ENCODE data around the gene MIAT.

MIAT gene

GRCh38 chr22:26670459-26670858, 13.1 kb downstream of the MIAT start:
- no peak for FAIRE-seq

DNA sequence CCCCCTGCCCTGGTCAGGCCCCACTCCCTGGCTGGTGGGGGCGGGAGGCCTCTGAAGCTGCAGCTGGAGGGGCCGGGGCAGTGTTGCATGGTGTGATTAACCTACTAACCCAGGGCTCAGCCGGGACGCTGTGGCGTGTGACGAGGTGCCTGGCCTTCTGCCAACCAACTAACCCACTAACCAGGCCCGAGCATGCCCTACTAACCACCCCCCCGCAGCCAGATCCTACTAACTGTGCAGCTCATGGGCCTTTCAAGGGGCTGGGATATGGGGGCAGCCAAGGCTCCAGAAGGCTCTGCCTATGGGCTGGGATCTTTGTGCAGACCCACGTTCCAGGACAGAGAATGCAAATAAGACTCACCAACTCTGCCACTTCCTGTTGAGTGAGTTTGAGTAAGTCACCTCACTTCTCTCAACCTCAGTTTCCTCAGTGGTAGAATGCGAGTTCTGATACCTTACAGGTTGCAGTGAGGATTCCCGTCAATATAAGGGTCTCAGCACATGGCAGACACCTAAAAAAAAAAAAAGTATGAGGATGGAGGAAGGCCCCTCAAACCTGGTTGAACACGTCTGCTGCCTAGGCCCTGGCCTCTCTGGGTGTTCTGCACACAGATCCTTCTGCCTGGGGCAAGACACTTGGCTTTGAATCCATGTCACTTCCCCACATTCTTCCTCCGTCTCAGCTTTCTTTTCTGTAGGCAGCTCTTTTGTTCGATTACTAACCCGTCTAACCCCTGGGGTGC, 14.1 kb downstream of the MIAT start:
- no peak for FAIRE-seq

GRCh38 chr22:26672060-26672471, 14.7 kb downstream of the MIAT start:
- FAIRE-seq: no peak

DNA sequence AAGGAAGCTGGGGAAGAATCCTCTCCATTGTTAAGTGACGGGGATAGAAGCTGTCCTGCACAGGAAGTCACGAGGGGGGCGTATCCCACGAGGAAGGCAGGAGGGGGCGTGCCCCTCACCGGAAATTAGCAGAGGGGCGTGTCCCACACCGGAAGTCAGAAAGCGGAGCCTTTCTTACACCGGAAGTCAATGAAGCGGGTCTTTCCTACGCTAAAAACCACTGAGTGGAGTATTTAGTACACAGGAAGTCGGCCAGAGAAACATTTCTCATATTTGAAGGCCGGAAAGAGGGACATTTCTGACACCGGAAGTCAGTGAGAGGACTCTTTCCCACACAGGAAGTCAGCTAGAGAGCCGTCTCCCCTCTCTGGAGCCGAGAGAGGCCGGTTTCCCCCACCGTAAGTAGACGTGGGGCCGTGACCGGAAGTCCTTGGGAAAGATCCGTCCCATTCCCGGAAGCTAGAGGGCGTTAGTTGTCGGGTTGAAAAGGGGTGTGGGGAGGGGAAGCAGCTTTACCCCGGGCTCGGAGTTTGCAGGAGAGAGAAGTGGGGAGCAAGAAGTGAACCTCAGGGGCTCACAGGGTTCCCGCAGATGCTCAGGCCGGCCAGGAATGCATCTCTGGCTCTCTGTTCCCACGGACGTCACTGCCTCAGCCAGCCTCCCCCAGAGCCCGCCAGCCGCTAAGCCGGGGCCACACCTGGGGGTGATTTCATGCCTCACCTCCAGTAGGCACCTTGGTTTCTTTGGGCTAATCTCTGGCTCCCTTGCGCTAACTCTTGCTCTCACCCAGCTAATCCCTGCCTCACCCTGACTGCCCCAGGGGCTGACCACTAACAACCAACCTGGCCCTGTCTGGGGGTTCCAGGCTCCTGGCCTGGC, 15.4 kb downstream of the MIAT start:
- peak; percentile 99 for FAIRE-seq

DNA sequence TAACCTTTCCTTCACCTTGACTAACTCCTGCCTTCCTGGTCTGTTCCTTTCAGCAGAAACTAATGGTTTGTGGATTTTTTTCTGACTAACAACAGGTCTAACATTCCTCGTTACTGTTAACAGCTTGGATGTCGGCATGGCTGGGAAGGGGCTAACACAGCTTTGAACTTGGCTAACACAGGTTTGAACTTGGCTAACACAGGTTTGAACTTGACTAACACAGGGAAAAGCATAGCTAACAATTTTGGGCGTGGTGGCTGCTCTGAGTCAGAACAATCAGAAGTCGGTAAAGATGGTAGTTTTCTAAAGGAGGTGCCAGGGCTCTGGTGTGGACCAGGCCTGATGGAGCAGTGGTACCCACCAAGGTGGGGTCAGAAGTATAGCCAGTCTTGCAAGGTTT, 16.1 kb downstream of the MIAT start:
- FAIRE-seq: no peak

- FAIRE-seq: no peak
Measured at GRCh38 chr22:26674211-26675190, 17.1 kb downstream of the MIAT start.

GRCh38 chr22:26675687-26676268, 18.4 kb downstream of the MIAT start:
- no peak for FAIRE-seq

GRCh38 chr22:26677217-26677616, 19.8 kb downstream of the MIAT start:
- FAIRE-seq: no peak

DNA sequence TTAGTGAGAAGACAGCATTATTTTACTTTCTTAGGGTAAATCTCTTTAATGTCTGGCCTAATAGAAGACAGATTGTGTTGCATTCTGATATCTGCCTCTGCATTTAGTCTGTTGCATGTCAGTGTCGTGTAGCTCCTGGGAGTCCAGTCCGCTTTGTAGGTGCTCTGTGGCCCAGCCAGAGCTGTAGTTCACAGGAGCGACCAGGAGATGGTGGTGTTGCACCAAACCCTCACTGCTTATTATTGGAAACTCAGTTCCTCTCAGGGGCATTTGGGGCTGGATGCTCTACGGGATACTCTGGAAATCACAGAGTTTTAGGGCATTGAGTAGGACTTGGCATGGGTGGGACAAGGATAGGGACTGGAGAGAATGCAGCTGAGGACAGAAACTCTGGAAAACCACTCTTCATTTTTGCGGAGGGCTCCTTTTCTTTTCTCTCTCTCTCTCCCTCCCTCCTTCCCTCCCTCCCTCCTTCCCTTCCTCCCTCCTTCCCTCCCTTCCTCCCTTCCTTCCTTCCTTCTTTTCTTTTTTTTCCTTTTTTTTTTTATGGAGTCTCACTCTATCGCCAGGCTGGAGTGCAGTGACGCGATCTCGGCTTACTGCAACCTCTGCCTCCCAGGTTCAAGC, 21.7 kb downstream of the MIAT start:
- FAIRE-seq: peak; percentile 71

DNA sequence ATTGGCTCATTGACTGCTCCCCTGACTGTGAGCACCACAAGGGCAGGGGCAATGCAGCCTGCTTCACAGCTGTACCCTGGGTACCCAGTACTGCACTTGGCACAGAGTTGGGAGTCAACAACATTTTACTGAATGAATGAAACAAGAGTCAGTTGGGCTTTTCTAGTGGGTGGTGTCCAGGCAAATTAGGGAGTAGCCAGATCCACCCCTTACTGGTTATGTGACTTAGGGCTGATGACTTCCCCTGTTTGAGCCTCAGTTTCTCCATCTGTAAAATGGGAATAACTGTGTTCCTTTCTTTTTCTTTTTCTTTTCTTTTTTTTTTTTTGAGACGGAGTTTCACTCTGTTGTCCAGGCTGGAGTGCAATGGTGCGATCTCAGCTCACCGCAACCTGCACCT, 23.1 kb downstream of the MIAT start:
- no peak for FAIRE-seq

GRCh38 chr22:26681395-26681821, 24.0 kb downstream of the MIAT start:
- FAIRE-seq: no peak

DNA sequence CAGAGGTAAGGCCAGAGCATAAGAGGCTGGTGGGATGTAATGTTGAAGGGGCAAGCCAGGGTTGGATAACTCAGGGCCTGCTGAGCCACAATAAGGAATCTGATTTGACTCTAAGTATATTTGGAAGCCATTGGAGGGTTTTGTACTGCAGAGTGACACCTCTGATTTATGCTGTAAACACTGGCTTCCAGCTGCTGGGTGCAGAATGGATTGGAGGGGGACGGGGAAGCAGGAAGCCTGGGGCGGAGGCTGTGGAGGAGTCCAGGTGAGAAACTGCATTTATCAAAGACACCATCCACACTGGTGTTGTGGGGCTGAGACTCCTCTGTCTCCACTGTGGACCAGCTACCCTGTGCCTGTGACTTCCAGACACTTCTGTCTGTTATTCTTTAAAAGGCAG, 26.8 kb downstream of the MIAT start:
- no peak for FAIRE-seq

- no peak for FAIRE-seq
Measured at GRCh38 chr22:26685601-26686000, 28.2 kb downstream of the MIAT start.

GRCh38 chr22:26687439-26687838, 30.1 kb downstream of the MIAT start:
- no peak for FAIRE-seq

- no peak for FAIRE-seq
Measured at GRCh38 chr22:26689513-26690301, 32.3 kb downstream of the MIAT start.

- no peak for FAIRE-seq
Measured at GRCh38 chr22:26690654-26691376, 33.4 kb downstream of the MIAT start.

DNA sequence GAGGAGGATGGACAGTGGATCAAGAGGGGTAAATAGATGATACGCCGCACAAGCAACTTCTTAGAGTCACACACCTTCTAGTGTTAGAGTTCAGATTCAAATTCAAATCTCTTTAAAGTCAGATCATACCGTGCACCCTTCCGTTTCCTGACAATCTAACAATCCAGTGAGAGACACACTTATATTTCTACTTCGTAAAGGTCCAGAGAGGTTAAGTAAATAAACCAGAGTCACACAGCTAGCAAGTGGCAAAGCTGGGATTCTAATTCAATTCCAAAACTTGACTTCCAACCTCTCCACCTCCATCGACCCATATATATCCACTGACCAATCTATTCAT, 34.0 kb downstream of the MIAT start:
- FAIRE-seq: no peak

- no peak for FAIRE-seq
Measured at GRCh38 chr22:26692215-26692614, 34.8 kb downstream of the MIAT start.

- FAIRE-seq: no peak
Measured at GRCh38 chr22:26697151-26697550, 39.8 kb downstream of the MIAT start.

DNA sequence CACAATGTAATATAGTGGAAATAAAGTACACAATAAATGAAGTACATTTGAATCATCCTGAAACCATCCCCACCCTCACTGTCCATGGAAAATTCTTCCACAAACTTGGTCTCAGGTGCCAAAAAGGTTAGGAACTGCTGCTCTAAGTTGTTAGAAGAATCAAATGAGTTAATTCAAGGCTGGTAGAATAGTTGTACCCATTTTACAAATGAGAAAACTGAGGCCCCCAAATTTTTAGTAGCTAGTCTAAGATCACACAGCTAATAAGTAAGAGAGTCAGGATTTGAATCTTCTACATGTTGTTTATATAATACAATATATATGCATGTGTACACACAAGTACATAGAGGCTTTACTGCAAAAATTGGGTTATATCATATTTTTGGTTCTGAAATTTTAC, 43.1 kb downstream of the MIAT start:
- no peak for FAIRE-seq

DNA sequence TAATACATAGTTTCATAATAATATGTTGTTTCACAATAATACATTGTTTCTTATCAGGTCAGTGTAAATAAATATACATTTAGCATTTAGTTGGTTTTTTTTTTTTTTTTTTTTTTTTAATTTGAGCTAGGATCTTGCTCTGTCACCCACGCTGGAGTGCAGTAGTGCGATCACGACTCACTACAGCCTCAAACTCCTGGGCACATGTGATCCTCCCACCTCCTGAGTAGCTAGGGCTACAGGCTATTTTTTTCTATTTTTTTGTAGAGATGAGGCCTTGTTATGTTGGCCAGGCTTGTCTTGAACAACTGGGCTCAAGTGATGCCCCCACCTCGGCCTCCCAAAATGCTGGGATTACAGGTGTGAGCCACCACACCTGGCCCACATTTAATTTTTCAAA, 43.5 kb downstream of the MIAT start:
- no peak for FAIRE-seq

Data from G401.6 (cell line).